ENCODE results near the gene CLCA2. TPM values are rescaled to one million over a fixed set of nuclear protein-coding genes. Genes with fewer than 3 reads are reported as not detected.

CLCA2 gene
- total and polyA plus RNA-seq, 2 of the 8 experiments (the other 6 are each of a cell fraction or from before 2014, with no cell fraction given) = not detected

- FAIRE-seq = no peak
- H3K27me3 ChIP-seq (replicated peaks in 1 of 4; ENCODE audit: control insufficient read depth in 3 of 4, extremely low read depth in 1 of 4, insufficient read depth in 3 of 4, low read length in 3 of 4) = no peaks in the 10 kb centered on the region
- no peak within 1 kb of the TSS for H2BK120ac ChIP-seq (replicated peaks; ENCODE audit: low read depth, low read length)
- H3K4me3 ChIP-seq (ENCODE audit: extremely low read depth in 1 of 4, insufficient read depth in 2 of 4, low read depth in 3 of 4, low read length in 4 of 4) = no peak within 1 kb of the TSS
- no peak within 1 kb of the TSS for H4K91ac ChIP-seq (replicated peaks; ENCODE audit: insufficient read length, low read length)
- H3K36me3 ChIP-seq (ENCODE audit: control insufficient read depth in 2 of 4, insufficient read depth in 4 of 4, low read length in 3 of 4) = no peaks in the 10 kb centered on the region
- H3K23ac ChIP-seq (ENCODE audit: insufficient read length) = no peak within 1 kb of the TSS
- H3K27ac ChIP-seq (ENCODE audit: low read depth, low read length) = no peak within 1 kb of the TSS
- H4K8ac ChIP-seq (ENCODE audit: extremely low read depth, insufficient read depth, low read length) = no peak within 1 kb of the TSS
- WGBS, 2 experiments (ENCODE audit: extremely low coverage in 1 of 2, insufficient coverage in 1 of 2, insufficient read length in 1 of 2, insufficient replicate concordance in 2 of 2, low coverage in 1 of 2, low lambda C conversion rate in 2 of 2, missing lambda C conversion rate in 1 of 2) = 94% methylated on average over 7 of the region's 7 CpGs; no CpG with 5 or more reads in 1 of the 2 experiments
- no peak within 1 kb of the TSS for H2AFZ ChIP-seq (ENCODE audit: low read length)
- H2BK15ac ChIP-seq (ENCODE audit: low read length) = no peak within 1 kb of the TSS
- H4K20me1 ChIP-seq (replicated peaks in 1 of 2; ENCODE audit: control insufficient read depth in 1 of 2, insufficient read depth in 2 of 2, low read length in 2 of 2) = no peaks in the 10 kb centered on the region
- H2BK20ac ChIP-seq (ENCODE audit: low read length) = no peak within 1 kb of the TSS
- ChIA-PET POLR2A (ENCODE audit: partially characterized antibody) (interaction anchor here (0.5 kb wide), 1 partner anchor 42 kb away, joined by 4 read pairs; no protein-coding TSS in a partner anchor), CTCF (ENCODE audit: partially characterized antibody) (interaction anchor here (1.5 kb wide), 1 partner anchor 31 kb away, joined by 12 read pairs; no protein-coding TSS in a partner anchor)
- H3K9ac ChIP-seq (replicated peaks in 1 of 4; ENCODE audit: extremely low read depth in 1 of 4, low read depth in 3 of 4, low read length in 3 of 4) = no peak within 1 kb of the TSS
- DNase-seq (ENCODE audit: low read depth in 1 of 2, low spot score in 2 of 2) = no peak
- no peaks in the 10 kb centered on the region for H3K4me1 ChIP-seq (replicated peaks in 1 of 4; ENCODE audit: control insufficient read depth in 3 of 4, insufficient read depth in 4 of 4, low read length in 3 of 4)
- no peaks in the 10 kb centered on the region for H3K79me2 ChIP-seq (ENCODE audit: control insufficient read depth in 1 of 2, insufficient read depth in 2 of 2, low read length in 2 of 2)
- H3K9me3 ChIP-seq (ENCODE audit: insufficient read depth in 2 of 2, low read depth in 1 of 2, low read length in 1 of 2) = no peaks in the 10 kb centered on the region
- H3K56ac ChIP-seq (replicated peaks; ENCODE audit: insufficient read length, low read depth, low read length) = no peak within 1 kb of the TSS
- no peaks in the 10 kb centered on the region for H3K79me1 ChIP-seq (ENCODE audit: low read depth, low read length)
- H3K4me2 ChIP-seq (ENCODE audit: insufficient read depth in 1 of 2, low read depth in 2 of 2, low read length in 2 of 2) = no peak within 1 kb of the TSS
- H3K23me2 ChIP-seq (ENCODE audit: low read depth, low read length) = no peaks in the 10 kb centered on the region
- H4K5ac ChIP-seq (ENCODE audit: insufficient read length, low read depth, low read length) = no peak within 1 kb of the TSS
- H3K14ac ChIP-seq (ENCODE audit: insufficient read length) = no peak within 1 kb of the TSS
- no peak within 1 kb of the TSS for H2AK5ac ChIP-seq (ENCODE audit: low read depth, low read length)
- no peak within 1 kb of the TSS for H3K4ac ChIP-seq (replicated peaks; ENCODE audit: insufficient read length, low read depth, low read length)
- H3K18ac ChIP-seq (ENCODE audit: extremely low read depth, low read length) = no peak within 1 kb of the TSS
- H2BK5ac ChIP-seq (ENCODE audit: low read depth, low read length) = no peak within 1 kb of the TSS
- H2BK12ac ChIP-seq (ENCODE audit: low read depth, low read length) = no peak within 1 kb of the TSS
- TF ChIP-seq TBP (IDR thresholded peaks at IDR 0.05; ENCODE audit: low read depth, low read length) (no peak), HDAC2 (IDR thresholded peaks at IDR 0.05; ENCODE audit: borderline replicate concordance in 1 of 2, low read depth in 2 of 2, low read length in 2 of 2) (no peak), CEBPB (IDR thresholded peaks at IDR 0.05; ENCODE audit: low read depth, low read length) (no peak), SIRT6 (IDR thresholded peaks at IDR 0.05; ENCODE audit: low read length) (no peak), USF2 (IDR thresholded peaks at IDR 0.05; ENCODE audit: low read length) (no peak), CREB1 (IDR thresholded peaks at IDR 0.05) (no peak), CBX8 (IDR thresholded peaks at IDR 0.05; ENCODE audit: borderline replicate concordance, low read depth, low read length) (no peak), CHD1 (IDR thresholded peaks at IDR 0.05; ENCODE audit: low read depth, low read length) (no peak), RXRA (IDR thresholded peaks at IDR 0.05; ENCODE audit: insufficient read depth, low read depth, low read length) (no peak), TCF12 (IDR thresholded peaks at IDR 0.05; ENCODE audit: low read depth, low read length) (no peak), RFX5 (IDR thresholded peaks at IDR 0.05; ENCODE audit: borderline replicate concordance, low read depth, low read length) (no peak), SRF (IDR thresholded peaks at IDR 0.05; ENCODE audit: low read depth, low read length) (no peak), BRCA1 (IDR thresholded peaks at IDR 0.05; ENCODE audit: low read depth, low read length) (no peak), BCL11A (IDR thresholded peaks at IDR 0.05; ENCODE audit: low read depth in 2 of 2, low read length in 2 of 2) (no peak), NRF1 (IDR thresholded peaks at IDR 0.05; ENCODE audit: low read depth, low read length) (no peak)
Observed at GRCh38 chr1:86468501-86468977, 44.6 kb downstream of the CLCA2 start, which contains the start of gene CLCA1. CLCA1 (plus strand) TSS chr1:86468927; CDS start chr1:86468972, 45 bp downstream.

All from H1 (cell line).